Activated naive CD4-positive, alpha-beta T cell (primary cell): ENCODE data around the gene PJA2.

ENCODE experiments used
- DNase-seq, 4 experiments: peaks; one replicate each; lab custom pipeline; 2025; lab: John Stamatoyannopoulos, UW

Gene PJA2

GRCh38 chr5:109408991-109409843, 557 bp downstream of the PJA2 start:
- peak; percentile 48 to 71 (median 60) for DNase-seq

GRCh38 chr5:109407913-109408312, 1.9 kb downstream of the PJA2 start:
- DNase-seq: no peak

- no peak for DNase-seq
These were observed 3.1 kb downstream of the PJA2 start for GRCh38 chr5:109406719-109407118.

- no peak for DNase-seq
These were observed 5.3 kb downstream of the PJA2 start for GRCh38 chr5:109404428-109404960.

- no peak for DNase-seq
These were observed 6.3 kb downstream of the PJA2 start for GRCh38 chr5:109403469-109403868.

- DNase-seq: no peak
These were observed 10.5 kb downstream of the PJA2 start for GRCh38 chr5:109399092-109399759.

GRCh38 chr5:109396965-109397364, 12.8 kb downstream of the PJA2 start:
- DNase-seq: no peak

- no peak for DNase-seq
These were observed 15.0 kb downstream of the PJA2 start for GRCh38 chr5:109394806-109395205.

GRCh38 chr5:109390188-109390587, 19.6 kb downstream of the PJA2 start:
- no peak for DNase-seq

GRCh38 chr5:109388407-109388806, 21.4 kb downstream of the PJA2 start:
- DNase-seq: no peak

GRCh38 chr5:109387408-109387974, 22.3 kb downstream of the PJA2 start:
- DNase-seq: no peak

- DNase-seq: no peak
These were observed 31.7 kb downstream of the PJA2 start for GRCh38 chr5:109378095-109378494.

GRCh38 chr5:109374625-109375024, 35.1 kb downstream of the PJA2 start:
- no peak for DNase-seq

- DNase-seq: no peak
These were observed 35.8 kb downstream of the PJA2 start for GRCh38 chr5:109373932-109374331.

GRCh38 chr5:109370343-109370742, 39.4 kb downstream of the PJA2 start:
- no peak for DNase-seq

GRCh38 chr5:109365653-109366052, 44.1 kb downstream of the PJA2 start:
- DNase-seq: no peak

GRCh38 chr5:109364977-109365376, 44.8 kb downstream of the PJA2 start:
- DNase-seq: no peak

- no peak for DNase-seq
These were observed 50.1 kb downstream of the PJA2 start for GRCh38 chr5:109359642-109360041.

- DNase-seq: no peak
These were observed 52.0 kb downstream of the PJA2 start for GRCh38 chr5:109357807-109358206.

- DNase-seq: no peak
These were observed 55.0 kb downstream of the PJA2 start for GRCh38 chr5:109354761-109355160.

GRCh38 chr5:109351988-109352864, 57.5 kb downstream of the PJA2 start:
- DNase-seq: no peak
